HG03139 (cell line): ENCODE results near the gene ALDH3A1.
"Not testable (repeated sequence)": the region's sequence is repeated elsewhere in the genome, so short reads cannot be mapped to it uniquely, and the experiment has no call there.

Experiments used
- ATAC-seq: cut with Tn5 transposase; IDR thresholded peaks from one replicate; pipeline ENCODE4 v1.9.1; 2021; ENCODE audit not compliant: unreplicated experiment

Gene ALDH3A1

GRCh38 chr17:19747829-19748806 is at the start of gene ALDH3A1:
Gene ALDH3A1 (minus strand): TSS chr17:19748298. CDS start chr17:19745129, 3,169 bp downstream.
- no peak for ATAC-seq

- no peak for ATAC-seq
Measured at GRCh38 chr17:19796457-19796856, 48.4 kb upstream of the ALDH3A1 start.

DNA sequence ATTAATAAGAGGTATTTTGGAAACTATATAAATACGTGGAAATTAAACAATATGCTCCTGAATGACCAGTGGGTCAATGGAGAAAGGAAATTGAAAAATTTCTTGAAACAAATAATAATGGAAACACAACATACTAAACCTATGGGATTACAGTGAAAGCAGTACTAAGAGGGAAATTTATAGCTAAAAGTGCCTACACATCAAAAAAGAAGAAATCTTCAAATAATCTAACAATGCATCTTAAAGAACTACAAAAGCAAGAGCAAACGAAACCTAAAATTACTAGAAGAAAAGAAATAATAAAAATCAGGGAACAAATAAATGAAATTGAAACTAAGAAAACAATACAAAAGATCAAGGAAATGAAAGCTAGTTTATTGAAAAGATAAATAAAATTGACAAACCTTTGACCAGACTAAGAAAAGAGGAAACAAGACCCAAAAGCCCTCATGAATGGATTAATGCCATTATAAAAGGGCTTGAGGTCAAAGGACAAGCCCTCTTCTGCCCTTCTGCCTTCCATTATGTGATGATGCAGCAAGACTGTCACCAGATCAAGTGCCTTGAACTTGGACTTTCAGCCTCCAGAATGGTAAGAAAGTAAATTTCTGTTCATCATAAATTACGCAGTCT is 43.9 kb upstream of the ALDH3A1 start:
- no peak for ATAC-seq

DNA sequence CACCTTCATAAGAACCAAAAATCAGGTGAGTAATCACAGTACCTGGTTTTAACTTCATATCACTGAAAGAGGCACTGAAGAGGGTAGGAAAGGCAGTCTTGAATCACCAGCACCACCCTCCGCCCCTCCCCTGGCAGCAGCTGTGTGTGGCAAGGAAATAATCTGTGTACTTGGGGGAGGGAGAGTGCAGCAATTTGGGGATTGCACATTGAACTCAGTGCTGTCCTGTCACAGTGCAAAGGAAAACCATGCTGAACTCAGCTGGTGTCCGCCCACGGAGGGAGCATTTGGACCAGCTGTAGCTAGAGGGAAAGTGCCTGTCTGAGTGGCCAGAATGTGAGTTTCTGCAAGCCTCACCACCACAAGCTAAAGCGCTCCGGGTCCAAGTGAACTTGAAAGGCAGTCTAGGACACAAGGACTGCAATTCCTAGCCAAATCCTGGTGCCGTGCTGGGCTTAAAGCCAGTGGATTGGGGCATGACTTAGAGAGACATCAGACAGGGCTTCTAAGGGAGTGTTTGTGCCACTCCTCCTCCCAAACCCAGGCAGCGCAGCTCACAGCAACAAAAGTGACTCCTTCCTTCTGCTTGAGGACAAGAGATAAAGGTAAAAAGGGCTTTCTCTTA is 39.7 kb upstream of the ALDH3A1 start:
- no peak for ATAC-seq

DNA sequence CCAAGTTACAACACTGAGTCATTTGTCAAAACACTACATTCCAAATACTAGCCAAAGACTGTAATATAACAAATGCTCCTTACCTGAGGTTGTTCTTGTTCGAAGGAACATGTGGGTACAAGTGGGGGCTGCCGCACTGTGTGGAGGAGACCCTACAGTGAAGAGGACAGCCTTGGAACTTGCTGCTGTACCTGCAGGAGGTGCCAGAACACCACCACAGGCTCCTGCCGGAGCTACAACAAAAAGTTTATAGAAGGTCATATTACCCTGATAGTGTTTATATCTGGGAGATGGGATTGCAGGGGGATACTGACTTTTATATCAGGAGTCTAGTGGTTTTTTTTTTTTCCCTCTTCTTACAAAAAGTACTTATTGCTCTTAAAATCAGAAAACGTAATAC is 37.8 kb upstream of the ALDH3A1 start:
- no peak for ATAC-seq

- ATAC-seq, result no peak
Measured at GRCh38 chr17:19781488-19782458, 33.7 kb upstream of the ALDH3A1 start.

- no peak for ATAC-seq
Measured at GRCh38 chr17:19780846-19781245, 32.7 kb upstream of the ALDH3A1 start.

GRCh38 chr17:19773534-19773933 is 25.4 kb upstream of the ALDH3A1 start:
- ATAC-seq, result no peak

- ATAC-seq, result no peak
Measured at GRCh38 chr17:19771971-19772630, 24.0 kb upstream of the ALDH3A1 start.

- ATAC-seq, result no peak
Measured at GRCh38 chr17:19770985-19771735, 23.1 kb upstream of the ALDH3A1 start.

- ATAC-seq, result no peak
Measured at GRCh38 chr17:19769946-19770652, 22.0 kb upstream of the ALDH3A1 start.

- no peak for ATAC-seq
Measured at GRCh38 chr17:19768046-19768782, 20.1 kb upstream of the ALDH3A1 start.

GRCh38 chr17:19766421-19767270 is 18.5 kb upstream of the ALDH3A1 start:
- no peak for ATAC-seq

DNA sequence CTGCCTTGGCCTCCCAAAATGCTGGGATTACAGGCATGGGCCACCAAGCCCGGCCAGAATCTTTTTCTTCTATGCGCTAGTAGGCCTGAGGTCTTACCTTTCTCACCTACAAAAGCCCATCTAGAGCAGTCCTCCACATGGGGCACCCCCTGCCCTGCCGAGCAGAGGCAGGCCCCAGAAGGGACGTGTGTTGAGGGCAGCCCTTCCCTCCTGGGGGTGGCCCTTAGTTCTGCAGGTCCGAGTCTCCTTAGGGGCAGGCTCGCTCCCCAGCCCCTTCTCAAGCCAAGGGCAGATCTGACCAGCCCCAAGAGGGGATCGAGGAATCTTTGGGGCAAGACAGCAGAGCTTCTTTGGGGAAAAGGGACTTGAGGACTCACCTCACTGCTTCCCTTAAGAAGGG is 17.9 kb upstream of the ALDH3A1 start:
- ATAC-seq, result no peak

- ATAC-seq, result not testable (repeated sequence)
Measured at GRCh38 chr17:19763991-19764390, 15.9 kb upstream of the ALDH3A1 start.

DNA sequence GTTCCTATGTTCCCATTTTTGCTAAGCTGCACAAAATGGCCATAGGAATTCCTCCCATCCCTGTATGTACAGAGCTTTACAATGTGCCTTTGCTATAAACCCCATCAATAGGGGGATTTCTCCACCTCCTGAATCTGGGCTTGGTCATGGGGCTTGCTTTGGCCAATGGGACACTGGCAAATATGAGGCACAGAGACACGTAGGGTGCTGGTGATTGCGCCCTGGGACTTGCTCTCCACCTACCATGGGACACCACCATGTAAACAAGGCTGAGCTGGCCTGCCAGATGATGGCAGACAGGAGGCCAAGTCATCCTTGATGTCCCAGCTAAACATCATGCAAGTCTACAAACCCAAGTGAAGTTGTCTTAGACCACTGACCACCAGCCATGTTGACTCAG is 15.3 kb upstream of the ALDH3A1 start:
- ATAC-seq, result no peak

GRCh38 chr17:19762515-19762961 is 14.4 kb upstream of the ALDH3A1 start:
- ATAC-seq, result no peak
